Skeletal muscle satellite cell (primary cell): Measurements from ENCODE around the gene BCL2.

Source experiments
- H3K27me3 ChIP-seq: 2 replicates; pipeline ENCODE4 v1.7.0; 2013; ENCODE audit warnings: low read length; ENCODE audit not compliant: control insufficient read depth, insufficient read depth
- H3K36me3 ChIP-seq: 2 replicates; pipeline ENCODE4 v1.7.0; 2013; ENCODE audit warnings: mild to moderate bottlenecking, control low read depth, low read length; ENCODE audit not compliant: insufficient read depth
- H3K4me1 ChIP-seq: 2 replicates; pipeline ENCODE4 v1.7.0; 2013; ENCODE audit warnings: low read length; ENCODE audit not compliant: control insufficient read depth, insufficient read depth
- H3K4me2 ChIP-seq: 2 replicates; pipeline ENCODE4 v1.7.0; 2013; ENCODE audit warnings: mild to moderate bottlenecking, low read length
- H3K4me3 ChIP-seq: 2 replicates; pipeline ENCODE4 v1.7.0; 2013; ENCODE audit warnings: low read length
- H3K9ac ChIP-seq: 2 replicates; pipeline ENCODE4 v1.7.0; 2013; ENCODE audit warnings: mild to moderate bottlenecking, low read depth, low read length, moderate library complexity
- H3K9me3 ChIP-seq: replicated peaks from 2 replicates; pipeline ENCODE4 v1.7.0; 2013; ENCODE audit warnings: mild to moderate bottlenecking, control low read depth, low read length

Gene BCL2

GRCh38 chr18:63130176-63130575 lies 189.4 kb downstream of the BCL2 start:
- no peaks in the 10 kb centered on the region for H3K36me3 ChIP-seq
- no peak overlapping the region for H3K4me2 ChIP-seq
- no peak overlapping the region for H3K9ac ChIP-seq

DNA sequence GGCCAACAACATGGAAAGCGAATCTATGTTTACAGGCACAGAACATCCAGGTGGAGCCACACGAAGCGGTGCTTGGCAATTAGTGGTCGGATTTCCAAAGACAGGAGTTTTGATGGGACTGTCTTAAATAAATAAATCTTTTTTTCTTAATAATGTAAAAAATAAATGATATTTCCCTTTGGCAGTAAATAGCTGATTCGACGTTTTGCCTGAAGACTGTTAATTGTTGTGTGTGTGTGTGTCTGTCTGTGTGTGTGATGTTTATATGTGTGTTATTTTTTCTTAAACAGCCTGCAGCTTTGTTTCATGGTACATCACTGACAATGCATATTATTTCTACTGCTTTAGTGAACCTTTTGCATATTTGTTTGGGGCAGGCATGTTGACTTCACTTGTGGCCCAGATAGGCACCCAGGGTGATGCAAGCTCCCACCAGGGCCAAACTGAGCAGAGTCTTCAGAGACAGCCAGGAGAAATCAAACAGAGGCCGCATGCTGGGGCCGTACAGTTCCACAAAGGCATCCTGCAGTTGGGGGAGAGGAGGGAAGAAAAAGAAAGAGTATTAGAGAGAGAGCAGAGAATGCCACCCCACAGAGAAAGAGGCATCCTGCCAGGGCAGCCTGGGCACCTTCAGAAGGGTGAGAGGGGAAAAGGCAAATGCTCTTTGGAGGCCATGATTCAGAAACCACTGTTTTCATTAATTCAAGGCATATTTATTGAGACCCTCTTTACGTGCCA lies 191.2 kb downstream of the BCL2 start:
- H3K36me3 ChIP-seq = no peaks in the 10 kb centered on the region
- no peak overlapping the region for H3K4me2 ChIP-seq
- H3K4me3 ChIP-seq = no peak overlapping the region
- peaks cover 5% of the 10 kb centered on the region for H3K27me3 ChIP-seq
- no peak overlapping the region for H3K9ac ChIP-seq
- H3K9me3 ChIP-seq = no peaks in the 10 kb centered on the region
- no peaks in the 10 kb centered on the region for H3K4me1 ChIP-seq

More at GRCh38 chr18:63130176-63130575, 189.4 kb downstream of the BCL2 start:
- Histone ChIP-seq H3K4me1 (no peaks in the 10 kb centered on the region), H3K9me3 (no peaks in the 10 kb centered on the region), H3K4me3 (no peak overlapping the region), H3K27me3 (peaks cover 7% of the 10 kb centered on the region)

GRCh38 chr18:63126134-63127069 lies 193.2 kb downstream of the BCL2 start:
- H3K4me2 ChIP-seq = no peak overlapping the region
- no peak overlapping the region for H3K4me3 ChIP-seq
- peaks cover 19% of the 10 kb centered on the region for H3K27me3 ChIP-seq
- H3K9ac ChIP-seq = no peak overlapping the region
- H3K4me1 ChIP-seq = no peaks in the 10 kb centered on the region
- no peaks in the 10 kb centered on the region for H3K36me3 ChIP-seq
- no peaks in the 10 kb centered on the region for H3K9me3 ChIP-seq

DNA sequence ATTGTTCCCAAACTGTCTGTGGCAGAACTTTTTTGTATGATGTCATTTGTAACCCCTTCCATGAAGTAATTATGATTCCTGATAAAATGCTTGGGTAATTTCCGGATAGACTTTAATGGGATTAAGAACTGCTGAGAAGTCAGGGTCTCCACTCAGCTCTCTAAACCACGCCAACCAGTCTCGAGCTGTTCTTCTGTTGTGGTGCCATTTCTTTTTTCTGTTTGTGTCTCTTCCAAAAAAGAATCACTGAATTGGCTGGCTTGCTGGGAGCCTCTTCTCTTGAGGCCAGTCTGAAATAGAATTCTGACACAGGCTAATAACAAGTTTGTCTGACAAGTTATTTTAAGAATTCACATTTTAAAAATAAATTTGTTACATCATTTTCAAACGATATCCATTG lies 198.9 kb downstream of the BCL2 start:
- H3K9ac ChIP-seq = no peak overlapping the region
- no peaks in the 10 kb centered on the region for H3K36me3 ChIP-seq
- no peak overlapping the region for H3K4me3 ChIP-seq
- peaks cover 49% of the 10 kb centered on the region for H3K27me3 ChIP-seq
- H3K4me2 ChIP-seq = no peak overlapping the region
- no peaks in the 10 kb centered on the region for H3K4me1 ChIP-seq
- no peaks in the 10 kb centered on the region for H3K9me3 ChIP-seq

GRCh38 chr18:63119647-63120046 lies 199.9 kb downstream of the BCL2 start:
- H3K4me3 ChIP-seq = no peak overlapping the region

GRCh38 chr18:63113899-63114565 lies 205.5 kb downstream of the BCL2 start:
- Histone ChIP-seq H3K27me3 (peaks cover 47% of the 10 kb centered on the region), H3K9me3 (no peaks in the 10 kb centered on the region), H3K9ac (no peak overlapping the region), H3K4me3 (no peak overlapping the region), H3K36me3 (no peaks in the 10 kb centered on the region), H3K4me1 (no peaks in the 10 kb centered on the region), H3K4me2 (no peak overlapping the region)

More at GRCh38 chr18:63119647-63120046, 199.9 kb downstream of the BCL2 start:
- Histone ChIP-seq H3K36me3 (no peaks in the 10 kb centered on the region), H3K9me3 (no peaks in the 10 kb centered on the region), H3K4me1 (no peaks in the 10 kb centered on the region), H3K27me3 (peaks cover 50% of the 10 kb centered on the region), H3K4me2 (no peak overlapping the region), H3K9ac (no peak overlapping the region)

GRCh38 chr18:63112706-63113105 lies 206.9 kb downstream of the BCL2 start:
- H3K9ac ChIP-seq = no peak overlapping the region
- H3K4me1 ChIP-seq = no peaks in the 10 kb centered on the region
- no peak overlapping the region for H3K4me2 ChIP-seq
- no peaks in the 10 kb centered on the region for H3K36me3 ChIP-seq
- H3K9me3 ChIP-seq = no peaks in the 10 kb centered on the region
- H3K4me3 ChIP-seq = no peak overlapping the region
- H3K27me3 ChIP-seq = peaks cover 38% of the 10 kb centered on the region

- no peak overlapping the region for H3K9ac ChIP-seq
- H3K4me2 ChIP-seq = no peak overlapping the region
- no peak overlapping the region for H3K4me3 ChIP-seq
- no peaks in the 10 kb centered on the region for H3K36me3 ChIP-seq
- no peaks in the 10 kb centered on the region for H3K4me1 ChIP-seq
- peaks cover 29% of the 10 kb centered on the region for H3K27me3 ChIP-seq
- H3K9me3 ChIP-seq = no peaks in the 10 kb centered on the region
Observed at GRCh38 chr18:63111671-63112402, 207.7 kb downstream of the BCL2 start.

- H3K4me3 ChIP-seq = no peak overlapping the region
- H3K9ac ChIP-seq = no peak overlapping the region
- no peaks in the 10 kb centered on the region for H3K9me3 ChIP-seq
- no peaks in the 10 kb centered on the region for H3K4me1 ChIP-seq
- H3K27me3 ChIP-seq = peaks cover 32% of the 10 kb centered on the region
- no peak overlapping the region for H3K4me2 ChIP-seq
- H3K36me3 ChIP-seq = no peaks in the 10 kb centered on the region
Observed at GRCh38 chr18:63109802-63110201, 209.8 kb downstream of the BCL2 start.

GRCh38 chr18:63109022-63109421 lies 210.5 kb downstream of the BCL2 start:
- Histone ChIP-seq H3K27me3 (peaks cover 32% of the 10 kb centered on the region), H3K9me3 (no peaks in the 10 kb centered on the region), H3K4me2 (no peak overlapping the region), H3K4me3 (no peak overlapping the region), H3K36me3 (no peaks in the 10 kb centered on the region), H3K9ac (no peak overlapping the region), H3K4me1 (no peaks in the 10 kb centered on the region)

GRCh38 chr18:63107931-63108330 lies 211.6 kb downstream of the BCL2 start:
- Histone ChIP-seq H3K4me1 (no peaks in the 10 kb centered on the region), H3K9me3 (no peaks in the 10 kb centered on the region), H3K4me2 (no peak overlapping the region), H3K36me3 (no peaks in the 10 kb centered on the region), H3K27me3 (peaks cover 27% of the 10 kb centered on the region), H3K9ac (no peak overlapping the region), H3K4me3 (no peak overlapping the region)
